Hair follicle dermal papilla cell (primary cell): ENCODE data around the gene AFAP1. TPM values are rescaled to one million over a fixed set of nuclear protein-coding genes. Genes with fewer than 3 reads are reported as not detected.

Source experiments
- total RNA-seq: library from RNA; depleted of rRNA; stranded (reverse); fragments of >200 nt; gene quantifications from 2 replicates; pipeline ENCODE4 v1.2.3, GENCODE V29; 2012

AFAP1 gene
- total RNA-seq: 46.9 and 58.7 TPM in 2 replicates

GRCh38 chr4:7939377-7940108, at the start of gene AFAP1:
Gene AFAP1, minus strand, starts transcription at chr4:7939861. Its CDS starts 67,783 bp downstream, at chr4:7872078.

Other genes starting within 250 kb of the AFAP1 start
- gene ABLIM2, start 219.0 kb upstream of the AFAP1 start, total RNA-seq: 0.12 TPM in 1 of 2 replicates, not detected in the other